ENCODE data around the gene ZNF846.
"Not testable (repeated sequence)": the region's sequence is repeated elsewhere in the genome, so short reads cannot be mapped to it uniquely, and the experiment has no call there.

Gene ZNF846

DNA sequence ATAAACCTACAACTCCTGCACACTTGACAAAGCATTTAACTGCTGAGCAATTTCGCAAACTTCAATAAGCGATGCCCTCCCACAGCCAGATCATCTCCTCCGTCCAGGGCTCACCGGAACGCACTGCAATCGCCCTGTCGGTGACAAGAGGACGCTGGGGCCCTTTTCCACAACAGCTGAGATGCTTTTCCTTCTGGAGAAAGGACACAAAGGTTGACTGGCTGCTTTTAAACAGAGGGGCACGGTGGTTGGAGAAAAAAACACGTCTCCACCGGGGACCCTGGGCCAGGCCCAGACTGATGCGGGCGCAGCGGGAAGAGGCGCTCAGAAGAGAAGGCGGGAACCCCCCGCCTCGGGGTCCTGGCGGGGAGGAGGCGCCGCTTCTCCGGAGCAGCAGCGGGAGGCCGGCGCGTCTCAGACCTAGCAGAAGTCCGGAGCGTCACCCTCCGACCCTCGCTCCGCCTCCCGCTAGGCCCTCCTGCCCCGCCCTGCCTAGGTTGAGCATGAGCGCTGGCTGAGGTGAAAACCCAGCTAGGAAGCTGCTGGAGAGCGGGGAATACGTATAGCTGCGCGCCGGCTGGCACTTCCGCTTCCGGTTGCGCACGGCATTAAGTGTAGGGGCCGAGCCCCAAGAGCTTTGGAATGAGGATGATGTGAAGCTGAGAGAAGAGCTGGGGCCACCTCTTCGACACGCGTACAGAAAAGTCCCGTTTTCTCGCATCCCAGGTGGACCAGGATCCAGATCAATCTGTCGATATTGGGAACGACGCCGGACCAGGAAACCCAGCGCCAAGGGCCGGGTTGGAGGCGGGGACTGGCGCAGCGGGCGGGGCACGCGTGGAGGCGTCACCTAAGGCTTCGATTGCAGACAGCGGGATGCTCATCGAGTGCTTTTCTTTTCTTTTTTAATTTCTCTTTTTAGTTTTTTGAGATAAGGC is at the start of gene ZNF846:
TSS of gene ZNF846 (minus strand) at position 564 of the 938 bp plus-strand sequence. CDS start 3,788 bp downstream, outside the sequence.
- DNase-seq, result peak; percentile 78

DNA sequence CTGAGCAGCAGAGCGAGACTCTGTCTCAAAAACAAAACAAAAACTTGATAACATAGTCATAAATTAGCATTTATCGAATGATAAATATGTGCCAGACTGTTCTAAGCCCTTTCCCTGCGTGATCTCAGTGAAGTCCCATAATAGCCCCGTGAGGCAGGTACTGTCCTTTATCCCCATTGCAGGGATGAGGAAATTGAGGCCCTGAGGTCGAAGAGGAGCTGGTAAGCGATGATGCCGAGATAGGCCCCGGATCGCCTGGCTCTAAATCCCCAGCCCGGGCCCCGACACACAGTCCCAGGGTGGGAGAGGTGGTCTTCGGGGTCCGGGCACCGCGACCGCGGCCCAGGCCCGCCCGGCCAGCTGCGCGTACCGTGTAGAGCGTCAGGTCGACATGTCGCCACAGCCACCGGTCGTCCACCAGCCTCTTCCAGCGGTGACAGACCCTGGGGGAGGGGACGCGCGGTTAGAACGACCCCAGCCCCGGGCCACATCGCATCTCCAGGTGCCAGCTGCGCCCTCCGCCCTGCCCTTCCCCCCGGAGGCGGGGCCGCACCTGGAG is 49.7 kb upstream of the ZNF846 start:
- no peak for DNase-seq

DNA sequence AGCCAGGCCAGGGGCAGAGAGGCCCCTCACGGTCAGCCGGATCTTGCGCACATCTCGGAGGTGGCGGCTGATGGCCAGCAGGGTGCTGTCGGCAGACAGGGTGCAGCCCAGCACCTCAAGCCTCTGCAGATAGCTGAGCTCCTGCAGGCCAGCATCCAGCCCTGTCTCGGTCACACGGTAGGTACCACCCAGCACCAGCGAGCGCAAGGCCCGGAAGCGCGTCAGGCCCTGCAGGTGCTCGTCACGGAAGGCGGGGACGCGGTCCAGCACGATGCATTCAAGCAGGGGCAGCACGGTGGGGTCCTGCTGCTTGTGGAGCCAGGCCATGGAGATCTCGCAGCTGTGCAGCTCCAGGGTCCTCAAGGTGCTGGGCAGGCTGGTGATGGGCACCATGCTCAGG is 42.6 kb upstream of the ZNF846 start:
- no peak for DNase-seq

DNA sequence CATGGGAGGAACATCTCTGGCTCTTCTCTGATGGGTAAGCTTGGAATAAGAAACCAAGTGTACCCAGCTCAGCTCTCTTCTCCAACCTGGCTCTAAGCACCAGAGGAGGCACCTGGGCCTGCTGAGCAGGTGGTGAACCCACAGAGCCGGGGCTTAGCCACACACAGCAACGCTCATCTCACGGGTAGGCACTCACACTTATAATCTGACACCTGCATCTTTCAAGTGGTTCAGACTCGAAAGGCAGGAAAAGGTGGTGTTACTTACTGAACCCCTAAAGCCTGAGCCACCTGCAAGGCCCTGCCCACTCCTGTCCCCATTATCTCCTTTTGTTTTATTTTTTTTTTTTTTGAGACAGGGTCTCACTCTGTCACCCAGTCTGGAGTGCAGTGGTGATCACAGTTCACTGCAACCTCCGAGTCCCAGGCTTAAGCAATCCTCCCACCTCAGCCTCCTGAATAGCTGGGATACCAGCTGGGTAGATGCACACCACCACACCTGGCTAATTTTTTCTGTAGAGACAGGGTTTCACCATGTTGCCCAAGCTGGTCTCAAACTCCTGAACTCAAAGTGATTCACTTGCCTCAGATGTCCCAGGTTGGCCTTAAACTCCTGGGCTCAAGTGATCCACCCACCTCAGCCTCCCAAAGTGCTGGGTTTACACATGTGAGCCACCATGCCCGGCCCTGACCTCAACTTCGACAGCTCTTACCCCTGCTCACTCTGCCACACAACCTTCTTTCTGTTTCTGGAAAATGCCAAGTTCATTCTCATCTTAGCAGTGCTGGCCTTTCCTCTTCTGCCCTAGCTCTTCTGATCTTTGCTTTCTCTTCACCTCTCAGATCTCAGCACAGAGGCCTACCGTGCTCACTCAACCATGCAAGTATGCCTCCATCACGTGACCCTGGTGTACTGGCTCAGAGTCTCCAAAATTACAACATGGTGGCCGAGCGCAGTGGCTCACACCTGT is 40.6 kb upstream of the ZNF846 start:
- DNase-seq, result no peak

DNA sequence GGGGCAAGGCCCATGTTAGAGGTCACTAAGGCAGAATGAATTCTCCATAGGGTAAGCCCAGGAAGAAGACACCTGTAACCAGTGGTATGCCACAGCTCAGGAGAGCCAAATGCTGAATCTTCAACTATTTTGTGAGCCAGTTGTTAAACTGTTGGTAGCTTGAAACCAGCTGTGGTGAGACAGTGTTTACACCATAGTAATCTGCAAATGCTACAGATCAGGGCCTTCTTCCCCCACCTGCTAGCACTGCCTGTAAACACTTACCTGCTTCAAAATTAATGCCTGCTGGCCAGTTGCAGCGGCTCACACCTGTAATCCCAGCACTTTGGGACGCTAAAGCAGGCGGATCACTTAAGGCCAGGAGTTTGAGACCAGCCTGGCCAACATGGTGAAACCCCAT is 38.3 kb upstream of the ZNF846 start:
- DNase-seq, result no peak

DNA sequence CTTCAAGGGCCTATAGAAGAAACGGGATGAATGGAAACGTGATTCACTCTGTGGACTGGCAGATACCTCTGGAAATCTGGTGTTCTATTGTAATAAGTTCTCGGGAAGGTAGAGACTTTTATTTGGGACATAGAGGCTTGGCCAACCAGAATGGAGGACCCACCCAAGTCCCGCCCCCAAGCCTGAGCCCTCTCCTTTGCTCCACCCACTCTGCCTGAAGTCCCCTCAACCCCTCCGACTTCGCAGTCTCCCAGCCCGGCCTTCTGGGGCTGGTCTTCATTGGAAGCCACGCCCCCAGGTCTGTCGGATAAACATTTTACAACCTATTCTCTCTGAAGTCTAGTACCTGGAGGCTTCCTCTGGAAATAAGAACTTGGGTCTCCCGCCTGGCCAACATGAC is 33.4 kb upstream of the ZNF846 start:
- no peak for DNase-seq

DNA sequence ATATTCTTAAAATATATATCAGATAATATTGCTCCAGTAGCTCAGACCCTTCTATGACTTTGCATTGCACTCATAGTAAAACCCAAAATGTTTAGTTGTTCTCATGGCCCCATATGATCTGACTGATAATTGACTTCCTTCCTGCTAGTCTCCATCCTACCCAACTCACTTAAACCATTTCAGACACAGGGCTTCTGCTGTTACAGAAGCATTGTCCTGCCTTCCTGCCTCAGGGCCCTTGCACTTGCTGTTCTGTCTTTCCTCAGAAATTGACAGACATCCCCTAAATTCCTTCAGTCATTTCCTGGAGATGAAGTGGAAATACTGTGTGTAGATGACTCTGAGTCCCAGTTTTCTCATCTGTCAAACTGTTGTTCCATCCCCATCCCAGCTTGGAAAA is 30.6 kb upstream of the ZNF846 start:
- DNase-seq, result no peak

DNA sequence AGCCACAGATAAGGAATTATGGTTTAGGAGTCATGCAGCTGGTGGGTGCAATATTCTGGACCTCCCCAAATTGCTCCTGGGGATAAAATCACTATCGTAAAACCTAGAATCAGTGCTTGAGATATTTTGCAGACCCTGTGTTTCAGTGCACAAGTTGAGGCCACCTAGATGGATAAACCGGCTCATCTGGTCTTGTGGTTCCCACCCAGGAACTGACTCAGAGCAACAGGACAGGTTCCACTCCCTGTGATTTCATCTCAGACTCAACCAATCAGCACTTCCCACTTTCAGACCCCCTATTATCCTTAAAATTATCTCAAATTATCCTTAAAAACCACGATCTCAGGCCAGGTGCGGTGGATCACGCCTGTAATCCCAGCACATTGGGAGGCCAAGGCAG is 29.3 kb upstream of the ZNF846 start:
- no peak for DNase-seq

DNA sequence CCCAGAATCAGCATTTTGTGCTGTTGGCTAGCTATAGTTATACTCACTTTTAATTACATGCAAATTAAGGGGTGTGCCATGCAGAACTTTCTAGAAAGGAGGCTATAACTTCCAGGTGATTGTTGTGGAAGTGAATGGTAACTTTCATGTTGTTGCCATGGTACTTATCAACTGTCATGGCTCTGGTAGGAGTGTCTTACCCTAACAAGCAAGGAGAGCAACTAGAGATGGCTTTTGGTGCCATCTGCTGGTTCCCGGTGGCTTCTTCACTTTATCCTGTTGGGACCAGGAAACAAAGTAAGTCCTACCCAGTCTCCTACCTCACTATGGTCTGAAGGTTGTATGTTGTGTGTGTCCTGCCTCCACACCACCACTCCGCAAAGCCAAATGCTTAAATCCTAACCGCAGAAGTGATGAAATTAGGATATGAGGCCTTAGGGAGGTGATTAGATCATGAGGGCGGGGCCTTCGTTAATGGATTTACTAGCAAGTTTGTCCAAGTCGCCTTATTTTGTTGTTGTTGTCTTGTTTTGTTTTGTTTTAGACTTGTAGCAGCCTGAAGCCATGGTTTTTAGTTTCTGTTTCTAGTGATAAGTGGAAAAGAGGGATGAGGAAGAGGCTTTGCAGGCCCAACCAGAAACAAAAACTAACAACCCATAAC is 27.7 kb upstream of the ZNF846 start:
- DNase-seq, result peak; percentile 79

DNA sequence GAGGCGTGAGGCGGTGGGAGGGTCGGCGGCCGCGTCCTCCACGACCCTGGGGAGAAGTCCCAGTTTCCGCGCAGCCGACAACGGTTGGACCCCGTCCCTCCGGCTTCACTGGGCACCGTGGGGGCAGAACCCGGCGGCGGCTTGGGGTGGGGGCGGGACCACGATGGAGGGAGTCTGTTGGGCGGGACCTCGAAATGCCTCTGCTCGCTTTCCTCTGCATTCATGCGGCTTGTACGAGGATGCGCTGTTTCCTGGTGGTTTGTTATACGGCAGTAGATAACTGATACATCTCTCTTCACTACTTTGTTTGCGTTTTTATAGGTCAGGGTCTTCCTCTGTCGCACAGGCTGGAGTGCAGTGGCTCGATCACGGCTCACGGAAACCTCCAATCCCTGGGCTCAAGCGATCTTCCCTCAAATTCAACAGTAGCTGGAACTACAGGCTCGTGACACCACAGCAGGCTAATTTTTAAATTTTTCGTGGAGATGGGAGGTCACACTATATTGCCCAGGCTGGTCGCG is 24.6 kb upstream of the ZNF846 start:
- DNase-seq, result no peak

DNA sequence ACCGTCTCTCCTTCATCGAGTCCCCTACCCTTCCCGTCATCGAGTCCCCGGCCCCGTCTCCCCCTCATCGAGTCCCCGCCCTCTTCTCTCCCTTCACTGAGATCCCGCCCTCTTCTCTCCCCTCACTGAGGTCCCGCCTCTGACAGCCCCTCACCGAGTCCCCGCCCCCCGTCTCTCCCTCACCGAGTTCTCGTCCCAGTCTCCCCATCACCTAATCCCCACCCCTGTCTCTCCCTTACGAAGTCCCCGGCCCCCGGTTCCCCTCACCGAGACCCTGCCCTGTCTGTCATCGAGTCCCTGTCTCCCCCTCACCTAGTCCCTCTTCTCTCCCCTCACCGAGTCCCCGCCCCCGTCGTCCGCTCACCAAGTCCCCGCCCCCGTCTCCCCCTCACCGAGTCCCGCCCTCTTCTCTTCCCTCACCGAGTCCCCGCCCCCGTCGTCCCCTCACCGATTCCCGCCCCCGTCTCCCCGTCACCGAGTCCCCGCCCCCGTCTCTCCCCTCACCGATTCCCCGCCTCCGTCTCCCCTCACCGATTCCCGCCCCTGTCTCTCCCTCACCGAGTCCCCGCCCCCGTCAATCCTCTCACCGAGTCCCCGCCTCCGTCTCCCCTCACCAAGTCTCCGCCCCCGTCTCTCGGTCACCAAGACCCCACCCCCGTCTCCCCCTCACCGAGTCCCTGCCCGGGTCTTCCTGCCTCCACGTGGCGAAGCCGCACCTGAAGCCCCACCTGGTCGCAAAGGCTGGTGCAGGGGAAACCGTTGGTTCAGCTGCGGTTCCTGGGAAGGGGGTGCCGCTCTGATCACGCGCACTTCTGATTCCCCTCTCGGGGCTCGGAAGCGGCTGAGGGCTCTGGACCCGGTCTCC is 23.9 kb upstream of the ZNF846 start:
- DNase-seq, result no peak

DNA sequence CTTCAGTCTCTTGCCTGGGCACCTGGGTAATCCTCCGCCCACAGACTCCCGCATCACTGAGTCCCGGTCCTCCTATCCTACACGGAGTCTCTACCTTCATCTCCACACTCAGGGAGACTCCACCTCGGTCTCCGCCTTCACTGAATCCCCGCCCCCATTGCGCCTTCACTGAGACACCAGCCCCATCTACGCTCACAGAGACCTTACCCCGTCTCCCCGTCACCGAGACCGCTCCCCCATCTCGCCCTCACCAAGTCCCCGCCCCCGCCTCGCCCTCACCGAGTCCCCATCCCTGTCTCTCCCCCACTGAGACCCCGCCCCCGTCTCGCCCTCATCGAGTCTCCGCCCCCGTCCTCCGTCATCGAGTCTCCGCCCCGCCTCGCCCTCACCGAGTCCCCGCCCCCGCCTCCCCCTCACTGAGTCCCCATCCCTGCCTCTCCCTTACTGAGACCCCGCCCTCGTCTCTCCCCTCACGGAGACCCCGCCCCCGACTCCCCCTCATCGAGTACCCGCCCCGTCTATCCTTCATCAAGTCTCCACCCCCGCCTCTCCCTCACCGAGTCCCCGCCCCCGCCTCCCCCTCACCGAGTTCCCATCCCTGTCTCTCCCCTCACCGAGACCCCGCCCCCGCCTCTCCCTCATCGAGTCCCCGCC is 23.1 kb upstream of the ZNF846 start:
- DNase-seq, result peak; percentile 36

DNA sequence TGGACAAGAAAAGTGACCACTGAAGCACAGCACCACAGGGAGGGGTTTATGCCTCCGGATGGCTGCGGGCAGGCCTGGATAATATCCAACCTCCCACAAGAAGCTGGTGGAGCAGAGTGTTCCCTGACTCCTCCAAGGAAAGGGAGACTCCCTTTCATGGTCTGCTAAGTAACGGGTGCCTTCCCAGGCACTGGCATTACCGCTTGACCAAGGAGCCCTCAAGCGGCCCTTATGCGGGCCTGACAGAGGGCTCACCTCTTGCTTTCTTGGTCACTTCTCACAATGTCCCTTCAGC is 22.5 kb upstream of the ZNF846 start:
- not testable (repeated sequence) for DNase-seq

DNA sequence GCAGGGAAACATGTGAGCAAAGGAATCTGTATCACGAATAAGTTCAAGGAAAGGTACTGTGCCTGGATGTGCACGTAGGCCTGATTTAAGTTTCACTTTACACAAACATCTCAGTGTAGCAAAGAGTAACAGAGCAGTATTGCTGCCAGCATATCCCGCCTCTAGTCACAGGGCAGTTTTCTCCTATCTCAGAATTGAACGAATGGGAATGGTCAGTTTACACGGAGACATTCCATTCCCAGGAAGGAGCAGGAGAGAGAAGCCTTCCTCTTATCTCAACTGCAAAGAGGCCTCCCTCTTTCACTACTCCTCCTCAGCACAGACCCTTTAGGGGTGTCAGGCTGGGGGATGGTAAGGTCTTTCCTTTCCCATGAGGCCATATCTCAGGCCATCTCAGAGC is 21.0 kb upstream of the ZNF846 start:
- DNase-seq, result not testable (repeated sequence)

DNA sequence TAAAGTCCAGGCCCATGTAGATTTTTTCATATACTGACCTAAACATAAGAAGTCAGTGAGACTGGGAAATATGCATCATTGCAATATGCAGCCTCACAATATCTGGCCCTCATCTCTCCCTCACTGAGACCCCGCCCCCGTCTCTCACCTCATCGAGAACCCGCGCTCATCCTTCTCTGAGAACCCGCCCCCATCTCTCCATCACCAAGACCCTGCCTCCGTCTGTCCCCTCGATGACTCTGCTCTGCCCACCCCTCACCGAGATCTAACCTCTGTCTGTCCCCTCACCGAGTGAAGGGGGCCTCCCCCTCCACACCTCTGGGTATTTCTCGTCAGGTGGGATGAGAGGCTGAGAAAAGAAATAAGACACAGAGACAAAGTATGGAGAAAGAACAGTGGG is 20.5 kb upstream of the ZNF846 start:
- DNase-seq, result no peak

DNA sequence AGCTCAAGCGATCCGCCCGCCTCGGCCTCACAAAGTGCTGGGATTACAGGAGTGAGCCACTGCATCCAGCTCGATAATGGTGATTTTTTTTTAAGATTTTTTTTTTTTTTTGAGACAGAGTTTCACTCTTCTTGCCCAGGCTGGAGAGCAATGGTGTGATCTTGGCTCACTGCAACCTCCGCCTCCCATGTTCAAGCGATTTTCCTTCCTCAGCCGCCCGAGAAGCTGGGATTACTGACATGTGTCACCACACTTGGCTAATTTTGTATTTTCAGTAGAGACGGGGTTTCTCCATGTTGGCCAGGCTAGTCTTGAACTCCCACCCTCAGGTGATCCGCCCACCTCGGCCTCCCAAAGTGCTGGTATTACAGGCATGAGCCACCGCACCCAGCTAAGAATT is 20.1 kb upstream of the ZNF846 start:
- DNase-seq, result not testable (repeated sequence)

DNA sequence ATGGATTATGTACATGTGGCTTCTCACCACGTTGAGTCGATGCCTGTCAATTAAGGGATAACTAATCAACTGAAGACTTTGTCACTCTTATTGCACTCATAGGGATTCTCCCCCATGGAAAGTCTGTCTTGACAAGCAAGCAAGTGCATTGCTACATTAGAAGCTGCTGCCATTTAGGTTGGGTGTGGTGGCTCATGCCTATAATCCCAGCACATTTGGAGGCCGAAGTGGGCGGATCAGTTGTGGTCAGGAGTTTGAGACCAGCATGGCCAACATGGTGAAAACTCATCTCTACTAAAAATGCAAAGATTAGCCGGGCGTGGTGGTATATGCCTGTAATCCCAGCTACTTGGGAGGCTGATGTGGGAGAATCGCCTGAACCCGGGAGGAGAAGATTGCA is 18.3 kb upstream of the ZNF846 start:
- DNase-seq, result no peak

DNA sequence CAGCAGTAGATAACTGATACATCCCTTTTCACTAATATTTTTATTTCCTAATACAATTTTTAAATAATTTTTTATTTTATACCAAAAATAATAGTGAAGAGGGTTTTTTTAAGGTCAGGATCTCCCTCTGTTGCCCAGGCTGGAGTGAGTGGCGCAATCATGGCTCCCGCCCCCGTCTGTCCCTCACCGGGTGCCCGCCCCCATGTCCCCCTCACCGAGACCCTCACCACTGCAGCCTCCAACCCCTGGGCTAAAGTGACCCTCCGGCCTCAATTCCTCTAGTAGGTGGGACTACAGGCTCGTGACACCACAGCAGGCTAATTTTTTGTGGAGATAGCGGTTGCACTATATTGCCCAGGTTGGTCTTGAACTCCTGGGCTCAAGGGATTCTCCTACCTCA is 17.8 kb upstream of the ZNF846 start:
- no peak for DNase-seq

DNA sequence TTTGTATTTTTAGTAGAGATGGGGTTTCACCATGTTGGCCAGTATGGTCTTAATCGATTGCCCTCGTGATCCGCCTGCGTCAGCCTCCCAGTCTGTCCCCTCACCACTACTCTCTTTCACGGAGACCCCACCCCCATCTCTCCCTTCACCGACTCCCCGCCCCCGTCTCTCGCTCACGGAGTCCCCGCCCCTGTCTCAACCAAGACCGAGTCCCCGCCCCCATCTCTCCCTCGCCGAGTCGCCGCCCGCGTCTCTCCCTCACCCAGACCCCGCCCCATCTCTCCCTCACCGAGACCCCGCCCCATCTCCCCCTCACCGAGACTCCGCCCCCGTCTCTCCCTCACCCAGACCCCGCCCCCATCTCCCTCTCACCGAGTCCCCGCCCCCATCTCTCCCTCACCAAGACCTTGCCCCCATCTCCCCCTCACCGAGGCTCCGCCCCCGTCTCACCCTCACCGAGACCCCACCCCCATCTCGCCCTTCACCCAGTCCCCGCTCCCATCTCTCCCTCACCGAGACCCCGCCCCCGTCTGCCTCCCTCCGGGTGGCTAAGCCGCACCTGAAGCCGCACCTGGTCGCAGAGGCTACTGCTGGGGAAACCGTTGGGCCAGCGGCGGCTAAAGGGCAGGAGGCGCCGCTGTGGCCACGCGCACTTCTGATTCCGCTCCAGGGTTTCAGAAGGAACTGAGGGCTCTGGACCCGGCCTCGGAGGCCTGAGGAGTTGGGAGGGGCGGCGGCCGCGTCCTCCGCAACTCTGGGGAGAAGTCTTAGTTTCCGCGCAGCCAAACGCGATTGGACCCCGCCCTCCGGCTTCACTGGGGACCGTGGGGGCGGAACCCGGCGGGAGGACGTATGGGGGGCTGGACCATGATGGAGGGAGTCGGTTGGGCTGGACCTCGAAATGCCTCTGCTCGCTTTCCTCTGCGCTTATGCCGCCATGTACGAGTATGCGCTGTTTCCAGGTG is 17.1 kb upstream of the ZNF846 start:
- DNase-seq, result no peak

DNA sequence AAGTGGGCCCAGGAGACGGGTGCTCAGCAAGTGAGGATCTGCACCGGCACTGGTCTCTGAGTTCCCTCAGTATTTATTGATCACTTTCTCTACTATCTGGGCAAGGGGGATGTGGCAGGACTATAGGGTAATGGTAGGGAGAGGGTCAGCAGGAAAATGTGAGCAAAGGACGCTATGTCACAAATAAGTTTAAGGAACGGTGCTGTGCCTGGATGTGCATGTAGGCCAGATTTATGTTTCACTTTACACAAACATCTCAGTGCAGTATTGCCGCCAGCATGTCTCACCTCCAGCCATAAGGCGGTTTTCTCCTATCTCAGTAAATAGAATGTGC is 15.6 kb upstream of the ZNF846 start:
- not testable (repeated sequence) for DNase-seq
